Fibroblast of the aortic adventitia (primary cell): ENCODE results near the gene FAM83E. TPM values are rescaled to one million over a fixed set of nuclear protein-coding genes. Genes with fewer than 3 reads are reported as not detected.

Experiments used
- DNase-seq: peaks from one replicate; pipeline ENCODE4 v3.0.0-alpha.2; 2010; ENCODE audit warnings: low read depth
- H3K4me3 ChIP-seq: 2 replicates; pipeline ENCODE4 v1.5.1; 2011; ENCODE audit warnings: low read depth, mild to moderate bottlenecking, control low read depth, low read length, moderate library complexity
- CTCF ChIP-seq: IDR thresholded peaks from 2 replicates; pipeline ENCODE4 v1.5.1; 2011; ENCODE audit warnings: mild to moderate bottlenecking, low read length, control low read depth, inconsistent platforms; ENCODE audit not compliant: insufficient read depth
- total RNA-seq: library from RNA; depleted of rRNA; stranded (reverse); fragments of >200 nt; gene quantifications from 2 replicates; pipeline ENCODE4 v1.2.3, GENCODE V29; 2012; ENCODE audit warnings: low replicate concordance

FAM83E gene
- total RNA-seq, 1 donor, result 0.18 TPM

GRCh38 chr19:48598996-48599700 lies 15.7 kb downstream of the FAM83E start:
- TF ChIP-seq CTCF, result no peak
- no peak overlapping the region for H3K4me3 ChIP-seq
- DNase-seq, result no peak

GRCh38 chr19:48596679-48597465 lies 18.0 kb downstream of the FAM83E start:
- DNase-seq, result no peak
- H3K4me3 ChIP-seq, result no peak overlapping the region
- TF ChIP-seq CTCF, result no peak

- TF ChIP-seq CTCF, result no peak
- H3K4me3 ChIP-seq, result no peak overlapping the region
- DNase-seq, result no peak
Measured at GRCh38 chr19:48596237-48596636, 18.6 kb downstream of the FAM83E start.

DNA sequence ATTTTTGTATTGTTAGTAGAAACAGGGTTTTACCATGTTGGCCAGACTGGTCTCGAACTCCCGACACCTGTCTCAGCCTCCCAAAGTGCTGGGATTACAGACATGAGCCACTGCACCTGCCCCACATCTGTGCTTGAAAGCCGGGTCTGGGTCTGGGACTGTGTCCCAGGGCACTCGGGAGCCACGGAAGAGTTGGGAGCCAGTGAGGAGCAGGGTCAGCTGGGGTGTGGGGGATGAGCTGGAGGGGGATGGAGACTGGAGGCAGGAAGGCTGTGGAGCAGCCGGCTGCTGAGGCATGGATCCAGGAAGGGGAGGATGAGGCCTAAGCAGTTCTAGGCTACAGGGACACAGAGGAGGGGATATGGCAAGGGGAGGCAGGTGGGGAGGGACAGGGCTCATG lies 19.0 kb downstream of the FAM83E start:
- DNase-seq, result no peak
- TF ChIP-seq CTCF, result no peak
- no peak overlapping the region for H3K4me3 ChIP-seq

- no peak overlapping the region for H3K4me3 ChIP-seq
- no peak for TF ChIP-seq CTCF
- DNase-seq, result no peak
Measured at GRCh38 chr19:48595171-48595570, 19.7 kb downstream of the FAM83E start.

- no peak overlapping the region for H3K4me3 ChIP-seq
- no peak for TF ChIP-seq CTCF
- DNase-seq, result no peak
Measured at GRCh38 chr19:48591021-48591420, 23.9 kb downstream of the FAM83E start.
